Activated CD4-positive, CD25-positive, alpha-beta regulatory T cell (primary cell): ENCODE data around the gene ARID5B.

Source experiments
- DNase-seq, 4 experiments: peaks; one replicate each; lab custom pipeline; 2025; lab: John Stamatoyannopoulos, UW

Gene ARID5B

DNA sequence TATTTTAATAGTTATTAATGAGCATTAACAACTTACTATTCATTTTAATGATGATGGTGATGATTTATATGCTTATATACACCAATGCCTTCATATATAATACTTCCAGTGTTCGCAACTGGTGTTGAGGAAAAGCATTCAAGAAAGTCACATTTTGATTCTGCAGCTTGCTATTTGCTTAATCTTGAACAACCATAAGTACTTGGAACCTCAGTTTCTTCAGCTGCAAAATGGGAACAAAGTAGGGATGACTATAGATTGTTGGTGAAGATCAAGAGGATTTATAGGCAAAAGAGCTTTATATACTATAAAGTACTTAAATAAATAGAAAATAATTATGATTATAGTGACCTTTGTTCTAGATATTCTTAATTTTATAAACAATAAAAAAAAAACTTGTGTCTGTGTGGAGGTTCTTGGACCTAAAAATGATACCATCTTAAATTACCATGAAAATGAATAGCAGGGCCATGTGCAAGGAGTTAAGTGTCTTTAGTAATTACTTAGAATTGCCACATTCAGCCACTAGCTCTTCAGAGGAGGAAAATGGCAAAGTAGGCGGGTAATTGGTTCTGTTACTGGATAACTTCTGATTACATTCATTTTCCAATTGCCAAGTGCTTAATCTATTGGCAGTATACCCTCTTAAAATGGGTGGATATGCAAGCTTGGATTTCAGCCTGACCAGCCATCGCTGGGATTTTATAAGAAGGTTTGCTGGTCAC is 4.5 kb downstream of the ARID5B start:
- DNase-seq = no peak

DNA sequence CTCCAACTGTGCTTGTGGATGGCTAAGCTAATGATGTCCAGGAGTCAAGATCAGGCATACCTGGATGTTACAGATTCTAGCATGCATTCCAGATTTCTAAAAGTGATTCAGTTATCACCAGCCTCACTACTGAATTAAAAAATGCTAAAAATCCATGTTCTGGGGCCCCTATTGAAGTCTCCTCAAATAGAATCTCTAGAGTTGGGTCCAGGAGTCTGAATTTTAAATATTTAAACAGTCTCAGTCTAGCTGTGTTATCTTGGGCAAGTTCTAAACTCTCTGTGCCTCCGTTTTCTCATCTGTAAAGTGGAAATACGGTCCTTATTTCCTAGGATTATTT is 5.0 kb downstream of the ARID5B start:
- DNase-seq = no peak

- no peak for DNase-seq
Observed at GRCh38 chr10:61907011-61907410, 5.5 kb downstream of the ARID5B start.

GRCh38 chr10:61907587-61907986 is 6.1 kb downstream of the ARID5B start:
- no peak for DNase-seq

GRCh38 chr10:61910226-61910805 is 8.8 kb downstream of the ARID5B start:
- no peak for DNase-seq

GRCh38 chr10:61910894-61911293 is 9.4 kb downstream of the ARID5B start:
- DNase-seq = no peak

DNA sequence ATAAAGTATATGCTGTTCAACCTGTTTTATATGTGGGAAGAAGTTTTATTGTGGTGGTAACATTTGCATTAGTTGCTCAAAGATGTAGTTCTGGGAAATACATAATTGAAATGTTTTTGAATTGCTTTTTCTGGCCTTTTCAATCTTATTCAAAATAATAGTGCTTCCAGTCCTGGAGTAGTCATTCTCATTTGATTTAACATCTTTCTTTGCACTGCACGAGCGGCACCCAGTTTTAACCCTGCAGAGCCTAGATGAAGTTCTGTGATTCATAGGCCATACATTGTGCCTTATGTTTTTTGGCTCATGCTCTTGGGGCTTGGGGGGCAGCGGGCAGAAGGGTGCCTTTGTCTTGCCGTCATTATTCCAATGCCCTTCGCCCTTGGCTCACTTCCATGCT is 9.9 kb downstream of the ARID5B start:
- DNase-seq = no peak

GRCh38 chr10:61912981-61913380 is 11.5 kb downstream of the ARID5B start:
- DNase-seq = no peak

DNA sequence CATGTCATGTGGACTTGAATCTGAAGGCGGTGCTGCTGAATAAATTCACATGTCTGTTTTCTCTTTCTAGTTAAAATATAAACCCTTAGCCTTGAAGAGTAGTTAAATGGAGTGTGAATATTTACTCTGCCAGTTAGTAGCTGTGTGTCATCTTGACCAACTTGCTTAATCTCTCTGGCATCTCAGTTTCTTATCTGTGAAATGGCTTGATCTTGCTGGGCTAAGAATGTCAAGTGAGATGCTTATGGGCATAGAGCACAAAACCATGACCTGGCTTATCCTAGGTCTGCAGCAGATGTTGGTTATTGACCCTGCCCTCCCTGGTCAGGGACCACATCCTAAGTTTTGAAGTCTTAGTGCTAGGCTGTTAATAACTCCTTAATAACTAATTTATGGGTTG is 16.6 kb downstream of the ARID5B start:
- no peak for DNase-seq

- DNase-seq = no peak
Observed at GRCh38 chr10:61918989-61919388, 17.5 kb downstream of the ARID5B start.

DNA sequence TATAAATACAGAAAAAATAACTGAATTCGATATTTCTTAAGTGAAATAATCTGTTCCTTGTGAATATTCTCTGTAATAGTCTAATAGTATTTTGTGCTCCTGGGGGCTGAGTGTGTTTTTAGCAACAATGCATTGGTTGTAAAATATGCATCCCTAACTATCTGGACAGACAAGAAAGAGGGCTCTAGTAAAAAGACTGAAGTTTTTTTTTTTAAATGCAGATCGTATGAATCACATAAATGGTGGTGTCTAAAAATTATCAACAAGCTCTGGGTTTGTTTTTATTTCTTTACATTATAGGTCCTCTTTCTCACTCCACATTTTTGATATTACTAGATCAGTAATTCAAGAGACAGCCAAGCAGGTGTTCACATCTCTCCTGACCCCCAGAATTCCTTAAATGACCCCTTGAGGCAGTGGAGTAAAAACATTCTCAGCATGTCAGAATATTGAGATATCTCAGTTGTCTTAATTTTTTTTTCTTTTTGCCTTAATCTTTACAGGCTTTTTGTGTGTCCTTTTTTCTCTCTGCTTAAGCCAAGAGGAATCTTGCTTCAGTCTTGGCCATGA is 18.2 kb downstream of the ARID5B start:
- DNase-seq = no peak

DNA sequence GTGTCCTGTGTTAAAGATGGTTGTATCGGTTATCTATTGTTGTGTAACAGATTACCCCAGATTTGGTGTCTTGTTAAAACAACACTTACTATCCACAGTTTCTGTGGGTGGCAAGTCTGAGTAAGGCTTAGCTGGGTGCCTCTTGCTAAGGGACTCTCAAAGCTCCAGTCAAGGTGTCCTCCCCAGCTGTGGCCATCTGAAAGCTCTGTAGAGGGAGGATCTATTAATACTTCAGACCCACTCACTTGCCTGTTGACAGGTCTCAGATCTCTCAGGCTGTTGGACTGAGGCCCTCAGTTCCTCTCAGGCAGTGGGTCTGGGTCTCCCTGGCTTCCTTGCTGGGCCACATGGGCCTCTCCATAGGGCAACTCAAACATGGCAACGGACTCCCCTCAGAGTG is 19.6 kb downstream of the ARID5B start:
- no peak for DNase-seq

- no peak for DNase-seq
Observed at GRCh38 chr10:61923210-61923949, 21.9 kb downstream of the ARID5B start.

GRCh38 chr10:61923950-61924274 is 22.4 kb downstream of the ARID5B start:
- no peak for DNase-seq

DNA sequence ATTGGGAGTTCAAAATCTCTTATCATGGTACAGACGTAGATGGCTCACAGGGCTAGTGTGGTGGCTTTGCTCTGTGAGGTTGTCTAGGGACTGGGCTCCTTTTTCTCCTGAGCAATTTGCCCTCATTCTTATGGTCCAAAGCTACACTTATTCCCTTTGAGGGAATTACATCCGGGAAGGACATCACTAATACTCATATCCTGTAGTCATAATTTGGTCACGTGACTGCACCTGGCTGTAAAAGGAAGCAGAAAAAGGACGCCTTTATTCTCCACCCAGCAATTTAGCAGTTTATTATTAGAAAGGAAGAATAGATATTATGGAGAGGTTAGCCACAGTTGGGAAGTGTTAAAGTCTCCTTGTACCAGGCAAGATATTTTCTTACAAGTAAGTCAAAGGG is 28.1 kb downstream of the ARID5B start:
- no peak for DNase-seq

DNA sequence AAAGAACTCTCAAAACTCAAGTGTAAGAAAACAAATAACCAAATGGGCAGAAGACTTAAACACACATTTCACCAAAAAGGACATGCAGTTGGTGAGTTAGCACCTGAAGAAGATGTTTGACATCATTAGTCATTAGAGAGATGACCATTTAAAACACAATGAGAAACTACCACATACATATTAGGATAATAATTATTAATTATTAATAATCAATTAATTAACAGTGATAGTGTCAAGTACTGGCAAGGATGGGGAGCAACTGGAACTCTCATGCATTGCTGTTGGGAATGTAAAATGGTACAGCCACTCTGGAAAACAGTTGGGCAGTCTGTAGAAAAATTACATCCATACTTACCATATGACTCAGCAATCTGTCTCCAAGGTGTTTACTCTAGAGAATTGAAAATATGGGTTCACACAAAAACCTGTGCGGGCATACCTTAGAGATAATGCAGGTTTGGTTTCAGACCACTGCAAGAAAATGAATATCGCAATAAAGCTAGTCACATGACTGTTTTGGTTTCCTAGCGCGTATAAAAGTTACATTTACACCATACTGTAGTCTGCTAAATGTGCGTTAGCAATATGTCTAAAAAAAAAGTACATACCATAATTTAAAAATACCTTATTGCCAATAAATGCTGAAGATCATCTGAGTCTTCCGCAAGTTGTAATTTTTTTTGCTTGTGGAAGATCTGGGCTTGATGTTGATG is 30.3 kb downstream of the ARID5B start:
- DNase-seq = no peak

DNA sequence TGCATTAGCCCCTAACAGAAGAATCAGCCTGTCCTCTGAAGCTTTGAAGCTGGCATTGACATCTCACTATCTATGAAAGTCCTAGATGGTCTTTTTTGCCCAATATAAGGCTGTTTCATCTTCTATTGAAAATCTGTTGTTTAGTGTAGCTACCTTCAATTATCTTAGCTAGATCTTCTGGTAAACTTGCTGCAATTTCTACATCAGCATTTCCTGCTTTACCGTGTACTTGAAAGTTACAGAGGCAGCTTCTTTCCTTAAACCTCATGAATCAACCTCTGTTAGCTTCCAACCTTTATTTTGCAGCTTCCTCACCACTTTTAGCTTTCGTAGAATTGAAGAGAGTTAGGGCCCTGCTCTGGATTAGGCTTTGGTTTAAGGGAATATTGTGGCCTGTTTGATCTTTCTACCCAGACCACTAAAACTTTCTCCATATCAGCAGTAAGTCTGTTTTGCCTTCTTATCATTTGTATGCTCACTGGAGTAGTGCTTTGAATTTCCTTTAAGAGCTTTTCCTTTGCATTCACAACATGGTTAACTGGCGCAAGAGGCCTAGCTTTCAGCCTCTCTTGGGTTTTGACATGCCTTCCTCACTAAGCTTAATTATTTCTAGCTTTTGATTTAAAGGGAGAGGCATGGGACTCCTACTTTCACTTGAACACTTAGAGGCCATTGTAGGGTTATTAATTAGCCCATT is 32.5 kb downstream of the ARID5B start:
- DNase-seq = no peak

DNA sequence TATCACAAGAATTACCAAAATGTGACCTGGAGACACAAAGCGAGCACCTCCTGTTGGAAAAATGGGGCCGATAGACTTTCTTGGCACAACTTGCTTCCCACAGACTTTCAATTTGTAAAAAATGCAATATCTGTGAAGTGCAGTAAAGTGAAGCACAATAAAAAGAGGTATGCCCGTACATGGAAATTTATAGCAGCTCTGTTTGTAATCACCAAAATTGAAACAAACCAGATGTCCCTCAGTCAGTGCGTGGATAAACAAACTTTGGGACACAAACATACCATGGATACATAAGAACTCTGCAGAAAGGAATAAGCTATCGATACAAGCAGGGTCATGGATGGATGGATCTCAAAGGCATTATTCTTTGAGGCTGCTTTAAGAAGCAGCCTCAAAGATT is 33.6 kb downstream of the ARID5B start:
- DNase-seq = no peak

GRCh38 chr10:61936770-61937169 is 35.3 kb downstream of the ARID5B start:
- no peak for DNase-seq

DNA sequence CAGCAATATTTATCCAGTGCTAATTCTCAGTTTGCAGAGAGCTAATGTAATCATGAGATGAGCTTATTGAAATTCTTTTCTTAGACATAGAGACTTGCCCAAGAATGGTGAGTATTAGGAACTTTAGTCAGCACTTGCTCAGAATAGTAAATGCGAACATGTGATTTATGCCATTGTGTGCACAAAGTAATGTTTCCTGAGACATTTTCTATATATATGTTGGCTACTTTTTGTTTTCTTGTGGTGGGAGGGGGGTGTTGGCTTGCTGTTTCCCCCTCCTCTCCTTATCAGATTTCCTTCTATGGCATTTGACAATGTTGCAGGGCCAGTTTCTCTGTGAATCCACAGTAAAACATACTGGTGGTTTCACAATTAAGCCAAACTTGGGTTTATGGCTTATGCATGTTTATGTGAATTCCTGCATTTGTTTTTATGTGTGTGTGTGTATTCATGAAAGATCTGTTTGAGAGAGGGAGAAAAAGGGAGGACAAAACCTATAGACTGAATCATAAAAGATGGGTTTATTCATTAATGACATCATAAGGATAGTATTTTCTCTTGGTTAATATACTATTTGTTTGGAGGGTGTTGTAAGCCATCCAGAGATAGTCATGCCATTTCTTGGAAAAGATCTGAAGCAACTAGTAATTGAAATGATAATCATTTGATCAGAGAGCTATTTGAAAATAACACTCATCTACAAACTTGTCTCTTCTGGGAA is 36.3 kb downstream of the ARID5B start:
- DNase-seq = no peak

- no peak for DNase-seq
Observed at GRCh38 chr10:61939902-61940301, 38.4 kb downstream of the ARID5B start.
